HG03175 (cell line): ENCODE results near the gene TMEM176A.
A peak's percentile ranks its signal among the peaks of the same experiment; 100 is the strongest.
"Not testable (repeated sequence)": the region's sequence is repeated elsewhere in the genome, so short reads cannot be mapped to it uniquely, and the experiment has no call there.

Experiments
- ATAC-seq: cut with Tn5 transposase; IDR thresholded peaks from one replicate; pipeline ENCODE4 v1.9.1; 2021; ENCODE audit warnings: mild to moderate bottlenecking, moderate library complexity; ENCODE audit not compliant: unreplicated experiment

TMEM176A gene, protein sequence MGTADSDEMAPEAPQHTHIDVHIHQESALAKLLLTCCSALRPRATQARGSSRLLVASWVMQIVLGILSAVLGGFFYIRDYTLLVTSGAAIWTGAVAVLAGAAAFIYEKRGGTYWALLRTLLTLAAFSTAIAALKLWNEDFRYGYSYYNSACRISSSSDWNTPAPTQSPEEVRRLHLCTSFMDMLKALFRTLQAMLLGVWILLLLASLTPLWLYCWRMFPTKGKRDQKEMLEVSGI

DNA sequence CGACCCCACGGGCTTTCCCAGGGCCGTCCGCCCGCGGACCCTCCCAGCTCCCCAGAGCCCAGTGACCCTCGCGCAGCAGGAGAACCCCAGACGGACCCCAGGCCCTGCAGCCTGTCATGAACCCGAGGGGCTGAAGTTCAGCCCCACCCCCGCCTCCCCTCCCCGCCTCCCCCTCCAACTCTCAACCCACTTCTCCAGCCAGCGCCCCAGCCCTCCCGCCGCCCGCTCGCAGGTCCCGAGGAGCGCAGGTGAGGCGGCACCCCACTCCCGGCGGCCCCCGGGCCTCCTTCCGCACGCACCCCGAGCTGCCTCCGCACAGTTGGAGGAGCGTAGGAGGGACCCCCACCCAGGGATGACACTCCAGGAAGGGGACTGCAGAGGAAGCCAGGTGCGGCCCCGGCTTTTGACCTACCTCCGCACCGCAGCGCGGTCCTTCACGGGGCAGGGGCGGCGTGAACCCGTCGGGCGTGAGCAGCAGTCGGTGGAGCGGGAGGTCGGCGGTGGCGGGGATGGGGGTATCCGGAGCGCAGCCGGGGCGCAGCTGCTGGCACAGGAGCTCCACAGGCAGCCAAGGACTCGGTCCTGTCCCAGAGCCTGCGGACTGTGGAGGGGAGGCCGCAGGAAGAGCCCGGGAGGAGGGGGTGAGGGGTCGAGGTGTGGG is at the start of gene TMEM176A:
Gene TMEM176A, plus strand, starts transcription at position 189 of the 661 bp plus-strand sequence. CDS start 782 bp downstream, outside the sequence.
- no peak for ATAC-seq

DNA sequence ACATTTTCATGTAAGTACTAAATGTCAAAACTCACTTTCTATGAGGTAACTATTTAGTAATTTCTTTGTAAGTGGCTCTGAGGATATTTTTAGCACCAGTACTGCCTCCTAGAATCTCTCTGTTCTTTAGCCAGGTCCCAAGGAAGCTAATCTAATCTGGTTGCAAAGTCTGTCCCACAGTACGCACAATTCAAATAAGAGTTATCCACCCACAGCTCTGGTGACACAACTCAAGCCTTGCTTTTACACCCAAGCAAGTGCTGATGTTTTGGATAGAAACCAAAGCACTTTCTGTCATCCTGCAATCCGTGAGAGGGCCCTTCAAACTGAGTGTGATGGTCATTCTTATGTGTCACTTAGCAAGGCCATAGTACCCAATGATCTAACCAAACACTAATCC is 48.9 kb upstream of the TMEM176A start:
- no peak for ATAC-seq

DNA sequence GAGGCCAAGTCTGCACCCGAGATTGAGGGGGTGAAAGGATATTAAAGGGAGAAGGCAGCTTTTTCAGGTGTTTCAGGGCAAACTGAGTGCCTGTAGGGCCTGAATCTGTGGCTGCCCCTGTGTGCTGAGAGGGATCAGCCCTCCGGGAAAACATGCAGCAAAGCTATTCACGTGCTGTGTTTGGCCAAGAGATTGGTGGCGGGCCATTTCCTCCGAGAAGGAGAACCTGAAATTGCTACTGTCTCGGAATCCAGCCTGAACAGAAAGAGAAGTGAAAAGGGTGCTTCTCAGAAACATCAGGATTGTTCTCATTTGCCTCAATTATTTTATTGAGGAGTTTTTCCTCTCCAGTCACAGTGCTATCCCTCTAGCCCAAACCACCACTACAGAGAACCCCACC is 47.3 kb upstream of the TMEM176A start:
- ATAC-seq: no peak

DNA sequence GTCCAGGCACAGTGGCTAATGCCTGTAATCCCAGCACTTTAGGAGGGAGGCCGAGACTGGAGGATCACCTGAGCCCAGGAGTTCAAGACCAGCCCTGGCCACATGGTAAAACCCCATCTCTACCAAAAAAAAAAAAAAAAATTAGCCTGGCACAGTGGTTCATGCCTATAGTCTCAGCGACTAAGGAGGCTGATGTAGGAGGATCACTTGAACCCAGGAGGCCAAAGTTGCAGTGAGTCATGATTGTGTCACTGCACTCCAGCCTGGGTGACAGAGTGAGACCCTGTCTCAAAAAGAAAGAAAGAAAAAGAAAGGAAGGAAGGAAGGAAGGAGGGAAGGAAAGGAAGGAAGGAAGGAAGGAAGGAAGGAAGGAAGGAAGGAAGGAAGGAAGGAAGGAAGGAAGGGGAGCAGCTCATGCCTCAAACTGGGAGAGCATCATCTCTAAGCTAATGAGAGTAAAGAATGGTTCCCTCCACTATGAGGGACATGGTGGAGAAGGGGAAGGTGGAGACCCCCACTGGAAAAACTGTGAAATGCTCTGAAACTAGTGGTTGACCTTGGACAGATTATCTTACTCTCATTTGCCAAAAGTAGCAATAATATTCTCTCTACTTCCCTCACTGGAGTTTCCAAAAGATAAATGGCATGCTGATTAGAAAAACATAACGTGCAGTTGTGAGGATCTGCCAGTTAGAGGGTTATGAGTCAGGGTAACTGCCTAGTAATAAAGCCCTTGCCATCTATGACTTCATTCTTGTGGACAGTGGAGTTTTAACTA is 46.6 kb upstream of the TMEM176A start:
- ATAC-seq: peak; percentile 37

DNA sequence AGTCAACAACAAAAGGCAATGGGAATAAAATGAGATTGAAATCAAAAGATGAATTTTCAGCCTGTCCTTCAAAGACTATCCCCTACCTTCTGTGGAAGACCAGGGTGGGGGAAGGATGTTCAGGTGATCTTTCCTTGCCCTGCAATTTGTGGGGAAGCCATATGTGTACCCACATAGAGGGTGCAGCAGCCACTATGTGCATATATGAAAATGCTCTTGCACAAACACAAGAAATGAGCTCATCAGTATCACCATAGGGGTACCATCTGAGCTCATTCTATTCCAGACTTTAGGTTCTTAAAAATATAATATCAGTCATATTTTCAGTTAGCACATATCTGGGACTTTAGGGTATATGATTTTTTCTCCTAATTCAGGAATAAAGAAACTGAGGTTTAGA is 45.6 kb upstream of the TMEM176A start:
- ATAC-seq: no peak

DNA sequence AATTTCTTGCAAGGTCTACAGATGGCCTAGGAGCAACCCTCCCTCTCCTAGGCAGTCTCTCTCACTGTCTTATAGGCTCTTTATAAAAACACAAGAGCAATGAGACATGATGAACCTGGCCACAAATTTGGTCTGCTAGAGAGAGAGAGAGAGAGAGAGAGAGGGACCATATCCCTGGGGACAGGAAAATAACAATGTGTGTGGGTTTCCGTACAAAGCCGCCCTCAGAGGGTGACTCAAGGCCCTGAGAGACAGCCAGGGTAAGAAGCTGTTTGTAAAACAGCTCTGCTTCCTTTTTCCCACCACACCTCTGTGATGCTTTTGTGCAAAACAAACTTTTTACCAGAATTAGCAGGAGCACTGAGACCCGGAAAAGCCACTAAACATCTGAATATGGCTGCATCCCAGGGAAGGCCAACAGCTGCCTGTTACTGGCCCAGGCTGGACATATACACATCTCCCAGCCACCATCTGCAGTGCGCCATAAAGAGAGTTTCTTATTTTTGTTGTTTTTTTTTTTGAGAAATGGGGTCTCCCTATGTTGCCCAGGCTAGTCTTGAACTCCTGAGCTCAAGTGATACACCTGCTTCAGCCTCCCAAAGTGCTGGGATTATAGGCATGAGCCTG is 45.0 kb upstream of the TMEM176A start:
- ATAC-seq: peak; percentile 63

DNA sequence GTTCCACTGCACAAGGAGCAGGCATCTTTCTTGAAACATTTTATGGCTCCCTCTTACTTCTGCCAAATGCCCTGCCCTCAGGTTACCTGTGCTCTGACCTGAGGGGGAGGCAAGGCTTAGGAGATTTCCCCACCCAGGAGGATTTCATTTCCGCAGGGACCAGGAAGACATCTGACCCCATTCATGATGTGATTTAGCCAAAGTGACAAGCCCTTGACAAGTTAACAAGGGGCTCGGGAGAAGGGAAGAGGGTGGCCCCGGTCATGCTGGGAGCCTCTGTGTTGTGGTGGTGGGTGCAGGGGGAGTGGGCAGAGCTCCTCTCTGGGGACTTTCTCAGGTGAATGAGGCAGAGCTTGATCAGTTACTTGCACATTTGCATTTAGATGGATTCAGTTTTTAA is 44.4 kb upstream of the TMEM176A start:
- no peak for ATAC-seq

DNA sequence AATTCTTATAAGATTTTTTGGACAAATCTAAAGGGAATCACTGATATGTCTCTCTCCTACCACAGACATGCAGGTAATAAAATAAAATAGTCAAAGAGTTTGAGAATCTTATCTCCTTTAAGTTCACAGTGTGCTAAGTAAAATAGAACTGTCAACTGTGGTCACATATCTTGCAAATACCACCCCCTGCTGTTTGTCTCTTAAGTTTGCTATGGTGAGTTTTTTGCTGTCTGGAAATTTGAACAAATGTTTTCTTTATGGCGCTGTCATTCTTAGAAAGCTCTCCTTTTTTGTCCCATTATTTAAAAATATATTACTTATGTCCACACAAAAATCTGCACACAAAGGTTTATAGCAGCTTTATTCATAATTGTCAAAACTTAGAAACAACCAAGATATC is 43.7 kb upstream of the TMEM176A start:
- no peak for ATAC-seq

DNA sequence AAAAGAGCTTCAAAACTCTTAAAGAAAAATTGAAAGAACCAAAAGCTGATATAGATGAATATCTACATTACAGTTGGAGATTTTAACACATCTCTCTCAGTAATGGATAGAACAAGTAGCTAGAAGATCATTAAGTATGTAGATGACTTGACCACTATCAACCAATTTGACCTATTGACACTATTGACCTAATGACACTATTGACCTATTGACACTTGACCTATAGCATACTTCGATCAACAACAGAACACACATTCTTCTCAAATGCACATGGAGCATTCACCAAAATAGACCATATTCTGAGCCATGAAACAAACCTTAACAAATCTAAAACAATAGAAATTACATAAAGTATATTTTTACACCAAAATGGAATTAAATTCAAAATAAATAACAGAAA is 41.1 kb upstream of the TMEM176A start:
- ATAC-seq: no peak

DNA sequence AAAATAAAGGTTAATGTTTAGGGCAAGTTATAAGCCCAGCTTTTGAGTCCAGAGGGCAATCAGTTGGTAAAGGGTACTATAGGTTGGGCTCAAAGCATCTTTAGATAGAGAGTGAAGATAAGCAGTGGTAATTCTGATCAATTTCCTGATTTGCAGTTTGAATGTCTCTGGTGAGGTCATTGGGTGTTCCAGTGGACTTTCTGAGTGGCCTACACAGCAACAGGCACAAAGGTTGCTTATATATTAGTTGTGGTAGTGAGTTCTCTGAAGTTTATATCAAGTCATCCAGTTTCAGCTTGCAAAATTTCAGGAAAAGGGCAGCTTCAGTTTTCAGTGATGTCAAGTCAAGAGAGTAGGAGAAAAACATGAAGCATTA is 34.2 kb upstream of the TMEM176A start:
- ATAC-seq: no peak

DNA sequence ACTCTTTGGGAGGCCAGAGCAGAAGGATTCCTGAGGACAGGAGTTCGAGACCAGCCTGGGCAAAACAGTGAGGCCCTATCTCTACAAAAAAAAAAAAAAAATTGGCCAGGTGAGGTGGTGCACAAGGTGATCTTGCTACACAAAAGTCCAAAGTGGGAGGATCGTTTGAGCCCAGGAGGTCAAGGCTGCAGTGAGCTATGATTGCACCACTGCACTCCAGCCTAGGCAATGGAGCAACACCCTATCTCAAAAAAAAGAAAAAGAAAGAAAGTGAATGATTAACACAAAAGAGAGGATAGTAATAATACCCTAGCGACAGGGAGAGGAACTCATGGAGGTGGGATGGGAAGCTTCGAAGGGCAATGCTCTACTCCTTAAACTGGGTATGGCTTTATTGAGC is 30.8 kb upstream of the TMEM176A start:
- no peak for ATAC-seq

DNA sequence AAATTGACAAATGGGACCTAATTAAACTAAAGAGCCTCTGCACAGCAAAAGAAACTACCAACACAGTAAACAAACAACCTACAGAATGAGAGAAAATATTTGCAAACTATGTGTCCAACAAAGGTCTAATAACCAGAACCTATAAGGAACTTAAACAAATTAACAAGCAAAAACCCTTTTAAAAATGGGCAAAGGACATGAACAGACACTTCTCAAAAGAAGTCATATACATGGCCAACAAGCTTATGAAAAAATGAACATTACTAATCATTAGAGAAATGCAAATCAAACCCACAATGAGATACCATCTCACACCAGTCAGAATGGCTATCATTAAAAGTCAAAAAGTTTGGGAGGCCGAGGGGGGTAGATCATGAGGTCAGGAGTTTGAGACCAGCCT is 26.4 kb upstream of the TMEM176A start:
- ATAC-seq: not testable (repeated sequence)

DNA sequence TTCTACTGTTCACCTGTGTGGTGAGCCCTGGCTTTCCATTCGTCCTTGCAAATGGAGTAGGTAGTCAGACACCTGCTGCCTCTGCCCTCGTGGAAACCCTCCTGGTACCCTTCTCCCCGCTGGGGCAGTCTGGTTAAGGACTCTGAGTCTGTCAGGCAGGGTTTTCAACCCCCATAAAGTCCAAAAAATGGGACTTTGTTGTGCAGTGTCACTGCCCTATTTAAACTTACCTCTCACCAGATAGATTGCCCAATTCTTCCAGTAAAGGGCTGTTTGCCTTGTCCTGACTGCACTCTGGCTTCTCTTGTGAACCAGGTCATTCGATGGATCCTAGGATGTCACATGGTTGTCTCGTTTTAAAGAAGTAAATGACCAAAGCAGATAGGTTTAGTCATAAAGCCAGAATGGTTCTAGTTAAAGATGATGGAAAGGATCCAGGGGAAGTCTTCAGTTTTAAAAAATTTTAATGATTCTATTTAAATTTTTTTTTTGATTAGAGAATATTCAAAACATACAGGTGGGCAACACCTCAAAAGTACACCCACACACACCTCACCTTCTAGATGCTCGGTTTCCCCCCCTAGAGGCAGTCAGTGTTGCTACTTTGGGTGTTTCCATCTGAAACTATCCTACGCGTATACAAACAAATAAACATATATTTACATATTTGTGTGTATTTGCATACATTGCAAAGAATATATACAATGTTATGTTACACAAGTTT is 22.4 kb upstream of the TMEM176A start:
- ATAC-seq: no peak

DNA sequence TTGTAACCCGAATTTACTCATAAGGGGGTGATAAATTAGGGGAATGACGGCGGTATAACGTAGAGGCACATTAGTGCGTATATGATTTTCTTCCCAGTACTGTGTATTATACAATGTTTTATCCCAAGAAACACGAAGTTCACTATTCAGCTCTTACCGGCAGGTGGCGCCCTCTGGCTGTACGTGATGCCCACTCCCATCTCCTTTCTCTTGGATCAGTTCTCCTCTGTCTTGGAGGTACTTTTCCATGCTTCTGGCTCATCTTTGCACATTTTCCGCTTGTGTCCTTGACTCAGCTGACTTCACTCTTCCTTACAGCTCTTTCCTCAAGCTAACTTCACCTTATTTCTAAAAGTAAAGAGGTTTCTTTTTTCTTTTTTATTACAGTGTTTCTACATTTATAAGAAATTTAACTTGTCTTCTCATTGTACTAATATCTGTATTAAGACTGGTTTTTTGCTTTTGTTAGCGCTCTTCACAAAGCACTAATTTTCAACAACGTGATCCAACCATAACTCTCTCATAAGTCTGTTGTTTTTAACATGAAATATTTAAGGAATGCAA is 21.7 kb upstream of the TMEM176A start:
- no peak for ATAC-seq

DNA sequence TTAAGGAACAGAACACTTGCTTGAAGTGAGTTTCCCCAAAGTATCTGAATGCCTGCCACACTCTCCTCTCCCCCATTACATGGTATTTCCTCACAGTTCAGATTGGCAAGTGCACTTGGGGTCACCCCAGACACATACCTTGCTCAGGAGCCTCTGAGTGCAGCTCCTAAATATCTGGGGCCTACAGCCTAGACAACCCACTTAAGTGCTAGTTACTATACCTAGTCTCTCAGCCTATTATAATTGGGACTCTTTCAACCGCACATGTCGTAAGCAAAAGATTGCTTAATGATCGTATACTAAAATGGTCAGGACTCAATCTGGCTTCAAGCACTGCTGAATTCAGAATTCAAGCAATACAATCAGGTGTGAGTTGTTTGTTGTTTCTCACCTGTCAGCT is 20.3 kb upstream of the TMEM176A start:
- no peak for ATAC-seq

DNA sequence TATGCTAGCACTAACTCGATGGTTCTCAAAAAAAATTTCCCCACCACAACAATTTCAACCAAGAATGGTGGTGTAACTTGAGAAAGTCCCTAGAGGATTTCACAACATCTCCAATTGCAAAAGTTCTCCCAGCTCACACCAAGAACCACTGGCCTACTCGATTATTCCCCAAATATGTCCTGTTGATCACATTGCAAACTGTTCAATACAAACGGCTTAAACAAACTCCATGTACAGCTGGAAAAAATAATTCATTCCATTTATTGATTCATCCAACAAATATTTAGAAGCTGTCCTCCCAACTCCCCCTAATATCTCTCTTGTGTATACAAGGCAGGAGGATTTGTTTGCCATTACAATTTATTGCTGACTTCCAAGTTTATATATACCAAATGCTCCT is 19.5 kb upstream of the TMEM176A start:
- ATAC-seq: no peak

DNA sequence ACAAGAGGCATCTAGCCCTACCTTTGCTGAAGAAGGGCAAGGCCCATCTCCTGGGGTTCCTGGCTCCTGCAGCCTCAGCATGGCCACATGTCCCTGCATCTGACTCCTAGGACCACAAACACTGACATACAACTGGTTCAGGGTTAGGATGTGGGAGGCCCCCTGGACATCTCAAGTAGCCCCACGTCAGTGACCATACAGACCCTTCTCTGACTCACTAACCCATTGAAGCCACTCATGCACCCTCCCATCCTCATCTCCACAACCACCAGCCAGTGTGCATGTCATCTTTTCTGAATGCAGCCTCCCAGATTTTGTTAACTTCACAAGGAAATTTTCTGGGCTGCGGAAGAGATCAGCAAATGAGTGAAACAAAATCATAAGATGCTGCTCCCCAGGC is 18.6 kb upstream of the TMEM176A start:
- no peak for ATAC-seq

DNA sequence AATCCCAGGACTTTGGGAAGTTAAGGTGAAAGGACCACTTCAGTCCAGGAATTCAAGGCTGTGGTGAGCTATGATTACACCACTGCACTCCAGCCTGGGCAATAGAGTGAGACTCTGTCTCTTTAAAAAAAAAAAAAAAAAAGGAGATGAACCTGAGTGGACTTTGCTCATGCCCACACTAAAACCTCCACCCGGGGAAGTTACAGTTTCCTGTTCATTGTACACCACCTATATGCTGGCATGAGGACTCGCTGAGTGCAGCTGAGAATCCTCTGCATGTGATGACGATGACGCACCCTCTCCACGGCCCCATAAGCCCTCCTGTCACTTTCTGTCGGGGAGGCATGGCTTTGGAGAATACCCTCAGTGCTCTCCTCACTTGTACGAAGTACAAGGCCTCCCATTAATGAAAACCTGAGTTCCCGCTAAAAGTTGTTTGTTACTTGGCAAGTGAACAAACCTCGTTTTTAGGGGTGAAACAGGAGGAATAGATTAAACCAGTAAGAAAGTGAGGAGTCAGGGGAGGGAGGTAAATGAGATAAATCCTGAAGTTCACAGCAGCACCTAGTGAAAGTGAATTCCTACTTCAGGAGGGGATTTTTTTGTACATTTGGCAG is 16.3 kb upstream of the TMEM176A start:
- no peak for ATAC-seq

DNA sequence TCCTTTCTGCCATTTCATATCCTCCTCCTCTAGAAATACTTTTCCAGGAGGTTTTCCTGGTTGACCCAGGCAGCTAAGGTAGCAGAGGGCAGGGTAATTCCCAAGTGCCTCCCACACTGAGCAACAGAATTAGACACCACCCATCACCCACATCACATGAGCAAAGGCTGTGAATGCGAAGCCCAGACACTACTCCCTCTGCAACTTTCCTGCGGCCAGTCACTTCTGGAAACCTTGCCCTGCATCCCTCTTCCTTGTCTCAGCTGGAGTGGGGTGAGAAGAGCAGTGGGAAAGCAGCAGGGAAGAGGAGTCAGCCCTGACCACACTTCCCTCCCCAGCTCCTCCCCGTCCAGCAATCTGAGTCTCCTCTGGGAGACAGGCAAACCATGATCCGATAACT is 15.6 kb upstream of the TMEM176A start:
- no peak for ATAC-seq
